ENCODE measurements around the gene CLIP2. TPM values are rescaled to one million over a fixed set of nuclear protein-coding genes. Genes with fewer than 3 reads are reported as not detected.

CLIP2 gene
- total and polyA plus RNA-seq, 3 experiments from 2014 or later, result 0.94 to 2.9 (median 2.4) TPM

- DNase-seq, result no peak
- CTCF ChIA-PET, result no interaction called here
- no peak overlapping the region for H3K4me3 ChIP-seq (ENCODE audit: low read length)
- Mint-ChIP-seq H3K27me3 (peaks cover 2 to 5% of the 10 kb centered on the region in 2 donors), H3K27ac (no peak overlapping the region), H3K36me3 (no peaks in the 10 kb centered on the region), H3K4me1 (no peaks in the 10 kb centered on the region), H3K9me3 (no peaks in the 10 kb centered on the region), H3K4me3 (no peak overlapping the region)
- no peaks in the 10 kb centered on the region for H3K4me1 ChIP-seq (ENCODE audit: insufficient read depth, low read length)
- POLR2A ChIA-PET, result no interaction called here
- H3K27me3 ChIP-seq (ENCODE audit: insufficient read depth, low read length, poor library complexity, severe bottlenecking), result no peaks in the 10 kb centered on the region
- H3K9me3 ChIP-seq (ENCODE audit: low read length), result no peaks in the 10 kb centered on the region
- no peak overlapping the region for H3K27ac ChIP-seq (ENCODE audit: low read depth, low read length)
- H3K36me3 ChIP-seq (ENCODE audit: insufficient read depth, low read length), result no peaks in the 10 kb centered on the region
These were observed 11.6 kb upstream of the CLIP2 start for GRCh38 chr7:74277636-74278035.

DNA sequence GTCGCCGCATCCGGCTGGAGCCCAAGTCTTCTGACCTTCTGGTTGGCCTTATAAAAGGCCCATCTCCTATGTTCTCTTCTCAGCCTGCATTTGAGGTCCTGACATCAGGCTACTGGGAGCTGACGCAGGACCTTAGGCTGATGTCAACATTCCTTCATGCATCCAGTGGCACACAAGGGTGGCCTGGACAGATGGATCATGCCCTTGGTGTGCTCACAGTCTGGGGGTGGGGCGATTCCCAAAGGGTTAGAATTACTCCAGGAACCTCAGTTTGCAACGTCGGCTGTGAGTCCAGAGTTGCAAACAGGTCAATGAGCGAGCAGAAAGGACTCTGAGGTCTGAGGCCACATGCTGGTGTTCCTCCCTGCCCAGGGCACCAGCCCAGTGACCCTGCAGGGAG is 8.2 kb upstream of the CLIP2 start:
- ChIA-PET POLR2A (interaction anchor here (0.6 kb wide), 1 partner anchor 11 kb away, joined by 3 read pairs; no protein-coding TSS in a partner anchor), CTCF (interaction anchor here (0.7 kb wide), 1 partner anchor 13 kb away, joined by 3 read pairs; no protein-coding TSS in a partner anchor)
- Histone ChIP-seq H3K4me1 (ENCODE audit: insufficient read depth, low read length) (no peaks in the 10 kb centered on the region), H3K4me3 (ENCODE audit: low read length) (no peak overlapping the region), H3K27me3 (ENCODE audit: insufficient read depth, low read length, poor library complexity, severe bottlenecking) (no peaks in the 10 kb centered on the region), H3K36me3 (ENCODE audit: insufficient read depth, low read length) (no peaks in the 10 kb centered on the region), H3K27ac (ENCODE audit: low read depth, low read length) (no peak overlapping the region), H3K9me3 (ENCODE audit: low read length) (no peaks in the 10 kb centered on the region)
- no peak overlapping the region for H3K4me3 Mint-ChIP-seq
- H3K27me3 Mint-ChIP-seq, result peaks cover 11 to 13% of the 10 kb centered on the region in 2 donors
- no peaks in the 10 kb centered on the region for H3K9me3 Mint-ChIP-seq
- DNase-seq, result no peak
- H3K27ac Mint-ChIP-seq, result no peak overlapping the region
- H3K36me3 Mint-ChIP-seq, result no peaks in the 10 kb centered on the region
- no peaks in the 10 kb centered on the region for H3K4me1 Mint-ChIP-seq

DNA sequence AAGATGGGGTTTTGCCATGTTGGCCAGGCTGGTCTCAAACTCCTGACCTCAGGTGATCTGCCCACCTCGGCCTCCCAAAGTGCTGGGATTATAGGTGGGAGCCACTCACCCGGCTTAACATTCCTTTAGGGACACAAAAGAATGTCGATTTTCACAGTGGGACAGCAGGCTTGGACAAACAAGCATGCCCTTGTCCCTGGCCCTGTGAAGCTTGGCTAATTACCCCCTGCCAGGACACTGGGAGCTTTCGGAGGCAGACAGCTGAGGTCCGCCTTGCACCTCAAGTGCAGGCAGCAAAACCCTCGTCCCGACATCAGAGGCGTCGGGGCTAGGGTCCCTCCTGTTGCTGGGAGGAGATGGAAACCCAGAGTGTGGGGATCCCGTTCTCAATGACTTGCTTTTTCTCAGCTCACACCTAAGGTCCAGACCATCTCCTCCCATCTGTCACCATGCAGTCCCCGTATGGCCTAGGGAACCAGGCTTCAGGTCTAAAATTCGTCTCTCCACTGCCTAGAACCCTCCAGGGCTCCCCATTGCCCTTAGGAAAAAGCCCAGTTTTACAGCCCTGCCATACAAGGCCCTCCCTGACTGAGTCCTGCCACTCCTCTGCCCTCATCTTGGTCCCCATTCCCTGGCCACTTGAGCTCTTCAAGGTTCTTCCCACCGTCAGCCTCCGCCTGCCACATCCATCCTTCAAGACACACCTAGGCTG is 6.3 kb upstream of the CLIP2 start:
- peaks cover 0 to under 1% (median under 1%) of the 10 kb centered on the region in 3 donors for H3K4me1 Mint-ChIP-seq
- Histone ChIP-seq H3K4me3 (ENCODE audit: low read length) (no peak overlapping the region), H3K9me3 (ENCODE audit: low read length) (no peaks in the 10 kb centered on the region), H3K27ac (ENCODE audit: low read depth, low read length) (no peak overlapping the region), H3K27me3 (ENCODE audit: insufficient read depth, low read length, poor library complexity, severe bottlenecking) (no peaks in the 10 kb centered on the region), H3K4me1 (ENCODE audit: insufficient read depth, low read length) (peaks cover 3% of the 10 kb centered on the region), H3K36me3 (ENCODE audit: insufficient read depth, low read length) (no peaks in the 10 kb centered on the region)
- DNase-seq, result no peak
- CTCF ChIA-PET, result no interaction called here
- H3K27me3 Mint-ChIP-seq, result peaks cover 11 to 15% of the 10 kb centered on the region in 2 donors
- H3K9me3 Mint-ChIP-seq, result no peaks in the 10 kb centered on the region
- POLR2A ChIA-PET, result no interaction called here
- H3K27ac Mint-ChIP-seq, result no peak overlapping the region
- H3K4me3 Mint-ChIP-seq, result peak overlapping the region in 1 of 7 donors; percentile 72
- H3K36me3 Mint-ChIP-seq, result no peaks in the 10 kb centered on the region

DNA sequence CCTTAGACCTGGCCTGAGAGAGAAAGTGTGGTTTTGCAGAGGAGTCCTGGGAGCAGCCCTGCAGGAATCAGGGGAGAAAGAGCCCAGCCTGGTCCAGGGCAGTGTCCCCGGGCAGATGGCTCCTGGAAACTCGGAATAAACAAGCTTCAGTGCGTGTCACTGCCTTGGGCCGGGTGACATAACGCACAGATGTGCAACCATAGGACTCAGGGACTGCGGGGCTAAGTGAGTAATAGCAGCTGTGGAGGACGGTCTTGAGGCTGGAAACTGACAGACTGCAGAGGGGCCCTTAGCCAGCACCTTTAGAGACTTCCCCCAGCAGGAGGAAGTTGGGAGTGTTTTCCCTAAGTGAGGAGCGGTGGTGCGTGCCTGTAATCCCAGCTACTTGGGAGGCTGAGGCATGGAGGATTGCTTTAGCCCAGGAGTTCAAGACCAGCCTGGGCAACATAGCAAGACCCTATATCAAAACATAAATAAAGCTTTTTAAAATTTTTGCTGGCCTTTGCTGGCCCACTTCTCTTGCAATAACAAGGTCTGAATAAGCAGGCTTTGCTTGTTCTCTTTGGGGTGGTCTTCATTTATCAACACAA is 5.3 kb upstream of the CLIP2 start:
- H3K27ac ChIP-seq (ENCODE audit: low read depth, low read length), result no peak overlapping the region
- no peaks in the 10 kb centered on the region for H3K9me3 ChIP-seq (ENCODE audit: low read length)
- Mint-ChIP-seq H3K9me3 (no peaks in the 10 kb centered on the region), H3K36me3 (peaks cover 0 to 1% (median 0%) of the 10 kb centered on the region in 3 donors), H3K27me3 (peaks cover 11 to 13% of the 10 kb centered on the region in 2 donors), H3K4me3 (no peak overlapping the region), H3K4me1 (peaks cover 10 to 11% (median 11%) of the 10 kb centered on the region in 3 donors), H3K27ac (no peak overlapping the region)
- no peaks in the 10 kb centered on the region for H3K27me3 ChIP-seq (ENCODE audit: insufficient read depth, low read length, poor library complexity, severe bottlenecking)
- ChIA-PET CTCF (no interaction called here), POLR2A (no interaction called here)
- no peak overlapping the region for H3K4me3 ChIP-seq (ENCODE audit: low read length)
- peaks cover 13% of the 10 kb centered on the region for H3K4me1 ChIP-seq (ENCODE audit: insufficient read depth, low read length)
- DNase-seq, result no peak
- H3K36me3 ChIP-seq (ENCODE audit: insufficient read depth, low read length), result no peaks in the 10 kb centered on the region

GRCh38 chr7:74284781-74285259 is 4.4 kb upstream of the CLIP2 start:
- no peaks in the 10 kb centered on the region for H3K9me3 ChIP-seq (ENCODE audit: low read length)
- Mint-ChIP-seq H3K9me3 (no peaks in the 10 kb centered on the region), H3K36me3 (peaks cover 0 to 1% (median 0%) of the 10 kb centered on the region in 3 donors), H3K4me3 (no peak overlapping the region), H3K27me3 (peaks cover 11 to 13% of the 10 kb centered on the region in 2 donors), H3K27ac (no peak overlapping the region), H3K4me1 (peaks cover 11 to 13% (median 12%) of the 10 kb centered on the region in 3 donors)
- H3K4me1 ChIP-seq (ENCODE audit: insufficient read depth, low read length), result peaks cover 14% of the 10 kb centered on the region
- CTCF ChIA-PET, result no interaction called here
- H3K27me3 ChIP-seq (ENCODE audit: insufficient read depth, low read length, poor library complexity, severe bottlenecking), result no peaks in the 10 kb centered on the region
- DNase-seq, result no peak
- H3K36me3 ChIP-seq (ENCODE audit: insufficient read depth, low read length), result no peaks in the 10 kb centered on the region
- POLR2A ChIA-PET, result no interaction called here
- no peak overlapping the region for H3K4me3 ChIP-seq (ENCODE audit: low read length)
- H3K27ac ChIP-seq (ENCODE audit: low read depth, low read length), result no peak overlapping the region

DNA sequence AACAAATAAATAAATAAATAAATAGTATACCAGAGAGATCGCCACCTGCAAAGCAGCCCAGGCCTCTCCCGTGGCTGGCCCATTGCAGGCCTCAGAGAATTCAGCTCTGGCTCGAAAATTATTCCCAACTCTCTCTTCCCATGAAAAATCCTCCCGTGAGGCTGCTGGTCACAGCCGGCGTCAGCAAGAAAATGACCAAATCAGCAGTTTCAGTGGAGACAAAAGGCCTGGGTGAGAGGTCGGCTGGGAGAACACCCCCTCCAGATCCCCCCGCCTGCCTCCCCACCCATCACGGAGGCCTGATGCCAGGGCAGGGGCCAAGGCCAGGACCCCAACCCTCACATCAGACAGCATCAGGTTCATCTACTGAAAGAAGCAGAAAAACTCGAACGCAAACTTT is 3.1 kb upstream of the CLIP2 start:
- Mint-ChIP-seq H3K27me3 (peaks cover 8 to 13% of the 10 kb centered on the region in 2 donors), H3K4me1 (peaks cover 16 to 24% (median 18%) of the 10 kb centered on the region in 3 donors), H3K4me3 (no peak overlapping the region), H3K27ac (no peak overlapping the region), H3K9me3 (no peaks in the 10 kb centered on the region), H3K36me3 (peaks cover 0 to 1% (median 0%) of the 10 kb centered on the region in 3 donors)
- H3K9me3 ChIP-seq (ENCODE audit: low read length), result no peaks in the 10 kb centered on the region
- no peaks in the 10 kb centered on the region for H3K27me3 ChIP-seq (ENCODE audit: insufficient read depth, low read length, poor library complexity, severe bottlenecking)
- DNase-seq, result no peak
- no peak overlapping the region for H3K27ac ChIP-seq (ENCODE audit: low read depth, low read length)
- H3K36me3 ChIP-seq (ENCODE audit: insufficient read depth, low read length), result no peaks in the 10 kb centered on the region
- H3K4me3 ChIP-seq (ENCODE audit: low read length), result no peak overlapping the region
- ChIA-PET POLR2A (no interaction called here), CTCF (no interaction called here)
- peaks cover 24% of the 10 kb centered on the region for H3K4me1 ChIP-seq (ENCODE audit: insufficient read depth, low read length)

GRCh38 chr7:74287303-74288033 is 1.7 kb upstream of the CLIP2 start:
- H3K27me3 ChIP-seq (ENCODE audit: insufficient read depth, low read length, poor library complexity, severe bottlenecking), result no peaks in the 10 kb centered on the region
- Mint-ChIP-seq H3K27me3 (peaks cover 7 to 13% of the 10 kb centered on the region in 2 donors), H3K27ac (peak overlapping the region in 2 of 8 donors; percentile 24 to 54), H3K9me3 (no peaks in the 10 kb centered on the region), H3K4me3 (peak overlapping the region in 3 of 7 donors; percentile 88 to 91 (median 88)), H3K4me1 (peaks cover 18 to 24% (median 23%) of the 10 kb centered on the region in 3 donors), H3K36me3 (peaks cover 0 to 1% (median 0%) of the 10 kb centered on the region in 3 donors)
- no peak overlapping the region for H3K4me3 ChIP-seq (ENCODE audit: low read length)
- no peaks in the 10 kb centered on the region for H3K36me3 ChIP-seq (ENCODE audit: insufficient read depth, low read length)
- no peak overlapping the region for H3K27ac ChIP-seq (ENCODE audit: low read depth, low read length)
- no peaks in the 10 kb centered on the region for H3K9me3 ChIP-seq (ENCODE audit: low read length)
- ChIA-PET POLR2A (no interaction called here), CTCF (interaction anchor here (0.9 to 2.2 kb wide), 4 partner anchors 12 to 114 kb away, joined by 4 to 6 read pairs (median 4); no protein-coding TSS in a partner anchor)
- no peak for DNase-seq
- H3K4me1 ChIP-seq (ENCODE audit: insufficient read depth, low read length), result peaks cover 24% of the 10 kb centered on the region
